HFFc6 (cell line): ENCODE results near the gene RHBDL1. TPM values are rescaled to one million over a fixed set of nuclear protein-coding genes. Genes with fewer than 3 reads are reported as not detected.

Experiments
- DNase-seq: peaks from one replicate; pipeline ENCODE4 v3.0.0-alpha.2; 2018
- H3K27ac Mint-ChIP-seq: 2 replicates; pipeline ENCODE4 v1.8.0; 2020; ENCODE audit warnings: mild to moderate bottlenecking, mixed read lengths
- H3K27me3 Mint-ChIP-seq: 2 replicates; pipeline ENCODE4 v1.8.0; 2021; ENCODE audit warnings: mild to moderate bottlenecking, moderate library complexity, mixed read lengths; ENCODE audit not compliant: insufficient read depth
- H3K36me3 Mint-ChIP-seq: 2 replicates; pipeline ENCODE4 v1.8.0; 2021; ENCODE audit warnings: low read depth, mixed read lengths
- H3K4me1 Mint-ChIP-seq: 2 replicates; pipeline ENCODE4 v1.8.0; 2020; ENCODE audit warnings: low read depth, mixed read lengths
- H3K4me3 Mint-ChIP-seq: 2 replicates; pipeline ENCODE4 v1.8.0; 2020; ENCODE audit warnings: mild to moderate bottlenecking, moderate library complexity, mixed read lengths
- H3K9me3 Mint-ChIP-seq: 2 replicates; pipeline ENCODE4 v1.8.0; 2020; ENCODE audit warnings: mild to moderate bottlenecking, mixed read lengths
- total RNA-seq, 6 experiments: library from RNA; stranded (reverse); fragmentation: NEBNext Ultra II Directional; extraction: Animal tissue kit (Norgen Biotek cat#: 25700); gene quantifications; 2 replicates in 1 of 6; 3 replicates in 5 of 6; pipeline ENCODE4 v1.2.3, GENCODE V29; 2021
- TF ChIP-seq, protein P1 (sequence below): fragments of 200-600 bp; sonication (generic); IDR thresholded peaks from 2 replicates; pipeline ENCODE4 v1.5.0; 2021; ENCODE audit warnings: antibody characterized with exemption, mild to moderate bottlenecking

The RHBDL1 gene
- total RNA-seq, 6 experiments from 2014 or later: 1.4 to 2.3 (median 1.7) TPM

DNA sequence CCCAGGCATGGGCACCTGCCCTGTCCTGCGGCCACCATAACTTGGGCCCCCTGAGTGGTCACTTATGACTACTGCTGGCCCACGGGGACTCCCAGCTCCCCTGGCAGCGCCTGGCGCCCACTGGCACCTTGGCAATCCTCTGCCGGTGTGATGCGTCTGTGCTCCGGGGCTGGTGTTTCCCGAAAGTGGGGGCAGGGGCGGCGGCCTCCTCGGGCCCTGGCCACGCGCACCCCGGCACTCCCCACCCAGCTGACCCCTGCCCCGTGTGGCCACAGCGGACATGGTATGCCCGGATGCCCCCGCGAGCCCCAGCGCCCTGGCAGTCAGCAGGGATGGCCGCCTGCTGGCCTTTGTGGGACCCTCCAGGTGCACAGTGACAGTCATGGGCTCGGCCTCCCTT, 18.0 kb upstream of the RHBDL1 start:
- H3K4me3 Mint-ChIP-seq: no peak overlapping the region
- H3K27me3 Mint-ChIP-seq: no peaks in the 10 kb centered on the region

GRCh38 chr16:658679-659571, 16.5 kb upstream of the RHBDL1 start:
- Mint-ChIP-seq H3K9me3 (no peaks in the 10 kb centered on the region), H3K4me1 (no peaks in the 10 kb centered on the region), H3K27me3 (no peaks in the 10 kb centered on the region), H3K4me3 (no peak overlapping the region), H3K27ac (no peak overlapping the region), H3K36me3 (no peaks in the 10 kb centered on the region)
- TF ChIP-seq, protein P1, sequence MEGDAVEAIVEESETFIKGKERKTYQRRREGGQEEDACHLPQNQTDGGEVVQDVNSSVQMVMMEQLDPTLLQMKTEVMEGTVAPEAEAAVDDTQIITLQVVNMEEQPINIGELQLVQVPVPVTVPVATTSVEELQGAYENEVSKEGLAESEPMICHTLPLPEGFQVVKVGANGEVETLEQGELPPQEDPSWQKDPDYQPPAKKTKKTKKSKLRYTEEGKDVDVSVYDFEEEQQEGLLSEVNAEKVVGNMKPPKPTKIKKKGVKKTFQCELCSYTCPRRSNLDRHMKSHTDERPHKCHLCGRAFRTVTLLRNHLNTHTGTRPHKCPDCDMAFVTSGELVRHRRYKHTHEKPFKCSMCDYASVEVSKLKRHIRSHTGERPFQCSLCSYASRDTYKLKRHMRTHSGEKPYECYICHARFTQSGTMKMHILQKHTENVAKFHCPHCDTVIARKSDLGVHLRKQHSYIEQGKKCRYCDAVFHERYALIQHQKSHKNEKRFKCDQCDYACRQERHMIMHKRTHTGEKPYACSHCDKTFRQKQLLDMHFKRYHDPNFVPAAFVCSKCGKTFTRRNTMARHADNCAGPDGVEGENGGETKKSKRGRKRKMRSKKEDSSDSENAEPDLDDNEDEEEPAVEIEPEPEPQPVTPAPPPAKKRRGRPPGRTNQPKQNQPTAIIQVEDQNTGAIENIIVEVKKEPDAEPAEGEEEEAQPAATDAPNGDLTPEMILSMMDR: peak; percentile 43
- no peak for DNase-seq

More for the DNA sequence above, 18.0 kb upstream of the RHBDL1 start:
- no peak for DNase-seq
- H3K4me1 Mint-ChIP-seq: no peaks in the 10 kb centered on the region
- H3K27ac Mint-ChIP-seq: no peak overlapping the region
- no peaks in the 10 kb centered on the region for H3K9me3 Mint-ChIP-seq
- TF ChIP-seq, protein P1: no peak
- no peaks in the 10 kb centered on the region for H3K36me3 Mint-ChIP-seq

GRCh38 chr16:659618-660017, 15.9 kb upstream of the RHBDL1 start:
- no peaks in the 10 kb centered on the region for H3K9me3 Mint-ChIP-seq
- no peaks in the 10 kb centered on the region for H3K36me3 Mint-ChIP-seq
- no peak overlapping the region for H3K4me3 Mint-ChIP-seq
- no peak overlapping the region for H3K27ac Mint-ChIP-seq
- TF ChIP-seq, protein P1: no peak
- no peaks in the 10 kb centered on the region for H3K27me3 Mint-ChIP-seq
- no peak for DNase-seq
- H3K4me1 Mint-ChIP-seq: no peaks in the 10 kb centered on the region

- no peak overlapping the region for H3K27ac Mint-ChIP-seq
- DNase-seq: no peak
- H3K4me1 Mint-ChIP-seq: no peaks in the 10 kb centered on the region
- TF ChIP-seq, protein P1: no peak
- no peaks in the 10 kb centered on the region for H3K27me3 Mint-ChIP-seq
- H3K36me3 Mint-ChIP-seq: no peaks in the 10 kb centered on the region
- no peaks in the 10 kb centered on the region for H3K9me3 Mint-ChIP-seq
- H3K4me3 Mint-ChIP-seq: no peak overlapping the region
These were observed 15.4 kb upstream of the RHBDL1 start for GRCh38 chr16:660132-660458.

DNA sequence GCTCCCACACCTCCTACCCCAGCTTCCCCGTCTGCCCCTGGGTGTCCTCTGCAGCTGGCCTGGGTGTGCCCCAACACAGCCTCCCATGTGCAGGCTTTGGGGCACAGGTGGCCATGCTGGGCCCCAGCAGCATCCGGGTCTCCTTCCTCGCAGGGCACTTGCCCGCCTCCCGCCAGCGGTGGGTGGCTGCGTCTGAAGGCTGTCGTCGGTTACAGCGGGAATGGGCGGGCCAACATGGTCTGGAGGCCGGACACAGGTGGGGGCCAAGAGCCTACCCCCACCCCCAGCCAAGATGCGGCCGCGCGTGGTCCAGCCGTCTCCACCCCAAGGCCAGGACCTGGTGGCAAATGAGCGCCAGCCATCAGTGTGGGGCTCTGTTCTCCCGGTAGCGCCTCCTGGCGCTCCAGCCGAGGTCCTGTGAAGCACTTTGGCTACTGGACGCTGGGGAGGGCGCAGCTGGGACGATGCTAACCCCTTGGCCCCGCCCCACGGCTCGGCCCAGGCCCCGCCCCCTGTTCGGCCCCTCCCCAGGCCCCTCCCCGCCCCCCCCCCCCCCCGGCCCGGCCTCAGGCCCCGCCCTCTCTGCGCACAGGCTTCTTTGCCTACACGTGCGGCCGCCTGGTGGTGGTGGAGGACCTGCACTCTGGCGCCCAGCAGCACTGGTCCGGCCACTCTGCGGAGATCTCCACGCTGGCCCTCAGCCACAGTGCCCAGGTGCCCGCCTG, 14.8 kb upstream of the RHBDL1 start:
- Mint-ChIP-seq H3K4me1 (no peaks in the 10 kb centered on the region), H3K9me3 (no peaks in the 10 kb centered on the region), H3K27me3 (no peaks in the 10 kb centered on the region), H3K36me3 (no peaks in the 10 kb centered on the region), H3K4me3 (peak overlapping the region; percentile 13; the same call in 1 of the 2 replicates), H3K27ac (no peak overlapping the region; the same call in 1 of the 2 replicates)
- DNase-seq: peak; percentile 76
- TF ChIP-seq, protein P1: peak; percentile 73
